Panc1 (cell line): Measurements from ENCODE around the gene NBEAL2. TPM values are rescaled to one million over a fixed set of nuclear protein-coding genes. Genes with fewer than 3 reads are reported as not detected.

Experiments used
- ATAC-seq: fragments of 200-7000 bp; cut with Tn5 transposase; 2 replicates; pipeline ENCODE4 v1.9.1; 2020; ENCODE audit warnings: mild to moderate bottlenecking, moderate library complexity
- BruUV-seq: library from RNA; stranded (reverse); fragments of 400-500 nt; replicated peaks from 2 replicates; lab custom pipeline; 2021; lab: Mats Ljungman, UMichigan
- CTCF ChIA-PET: fragments of 300-600 bp; sonication (Branson Sonifier 250); formaldehyde crosslinking; loops from one replicate; lab custom pipeline; 2022; ENCODE audit warnings: antibody characterized with exemption; lab: Charles Lee
- POLR2A ChIA-PET: fragments of 300-600 bp; sonication (Branson Sonifier 250); formaldehyde crosslinking; loops from one replicate; lab custom pipeline; 2022; ENCODE audit warnings: antibody characterized with exemption; lab: Charles Lee
- DNase-seq: peaks from one replicate; pipeline ENCODE4 v3.0.0-alpha.2; 2010; ENCODE audit warnings: low read depth, low spot score
- H3K27ac ChIP-seq: 2 replicates; pipeline ENCODE4 v1.5.1; 2011; ENCODE audit warnings: mild to moderate bottlenecking, low read length, inconsistent platforms
- H3K27me3 ChIP-seq: fragments of 200-500 bp; sonication (Bioruptor generic); 2 replicates; pipeline ENCODE4 v1.6.0; 2014; ENCODE audit warnings: low read length, inconsistent platforms; ENCODE audit not compliant: control insufficient read depth, insufficient read depth
- H3K36me3 ChIP-seq: fragments of 200-500 bp; sonication (Bioruptor generic); 2 replicates; pipeline ENCODE4 v1.5.1; 2014; ENCODE audit warnings: inconsistent platforms, mild to moderate bottlenecking, low read length, moderate library complexity; ENCODE audit not compliant: control insufficient read depth, insufficient read depth
- H3K4me1 ChIP-seq: 2 replicates; pipeline ENCODE4 v1.5.1; 2011; ENCODE audit warnings: inconsistent platforms, mild to moderate bottlenecking, low read length, moderate library complexity; ENCODE audit not compliant: control insufficient read depth, insufficient read depth
- H3K4me3 ChIP-seq, 2 experiments: 2 replicates each; pipeline ENCODE4 v1.5.1; 2011 to 2012; ENCODE audit warnings: low read depth in 2 of 2, low read length in 2 of 2, mild to moderate bottlenecking in 2 of 2, inconsistent platforms in 1 of 2, moderate library complexity in 1 of 2
- H3K9me3 ChIP-seq: fragments of 200-500 bp; sonication (Bioruptor generic); 2 replicates; pipeline ENCODE4 v1.5.1; 2014; ENCODE audit warnings: low read depth, mild to moderate bottlenecking, inconsistent platforms, low read length, moderate library complexity; ENCODE audit not compliant: control insufficient read depth, insufficient read depth
- CTCF ChIP-seq: fragments of 450-650 bp; IDR thresholded peaks from 2 replicates; pipeline ENCODE4 v1.5.1; 2017; ENCODE audit warnings: mild to moderate bottlenecking
- POLR2AphosphoS5 ChIP-seq: IDR thresholded peaks from 2 replicates; pipeline ENCODE4 v1.6.1; 2012; ENCODE audit warnings: mild to moderate bottlenecking, low read depth, low read length, moderate library complexity
- REST ChIP-seq, 2 experiments: IDR thresholded peaks; 2 replicates each; pipeline ENCODE4 v1.6.1; 2011 to 2012; ENCODE audit warnings: low read depth in 2 of 2, control low read depth in 1 of 2, low read length in 1 of 2, mild to moderate bottlenecking in 1 of 2, moderate library complexity in 1 of 2; ENCODE audit not compliant: insufficient read depth in 1 of 2
- SIN3A ChIP-seq: IDR thresholded peaks from 2 replicates; pipeline ENCODE4 v1.6.1; 2012; ENCODE audit warnings: low read depth, mild to moderate bottlenecking, low read length, moderate library complexity, borderline replicate concordance; ENCODE audit not compliant: insufficient read depth
- TCF7L2 ChIP-seq: IDR thresholded peaks from 2 replicates; pipeline ENCODE4 v1.6.1; 2011; ENCODE audit warnings: mild to moderate bottlenecking, low read depth, low read length, inconsistent platforms
- in situ Hi-C: cut with HindIII; loops from 2 replicates; pipeline ENCODE4 v1.10.0; 2016; ENCODE audit warnings: low sequenced_read_pairs, low pct_unique_long_range_greater_than_20kb
- intact Hi-C: fragments of 100-400 bp; cut with micrococcal nuclease; formaldehyde crosslinking; loops from one replicate; pipeline ENCODE4 v1.10.0; 2022; ENCODE audit not compliant: unreplicated experiment
- total RNA-seq: library from RNA; stranded (reverse); gene quantifications from one replicate; pipeline ENCODE4 v1.2.1, GENCODE V29; 2021; ENCODE audit not compliant: unreplicated experiment

The NBEAL2 gene
- total RNA-seq, 1 experiment from 2014 or later: 38.8 TPM

GRCh38 chr3:47011371-47011770, 31.9 kb downstream of the NBEAL2 start:
- CTCF ChIA-PET: no interaction called here
- H3K27ac ChIP-seq: no peak overlapping the region
- TF ChIP-seq POLR2AphosphoS5: no peak
- POLR2A ChIA-PET: no interaction called here
- in situ Hi-C loops: no loop called here
- H3K36me3 ChIP-seq: no peaks in the 10 kb centered on the region; the same call in 1 of the 2 replicates
- no TSS peak for BruUV-seq
- no peaks in the 10 kb centered on the region for H3K27me3 ChIP-seq
- no peaks in the 10 kb centered on the region for H3K9me3 ChIP-seq
- no peak for ATAC-seq
- H3K4me3 ChIP-seq: no peak overlapping the region
- intact Hi-C loops: no loop called here
- DNase-seq: no peak
- H3K4me1 ChIP-seq: no peaks in the 10 kb centered on the region

- ChIA-PET POLR2A (no interaction called here), CTCF (no interaction called here)
- H3K4me1 ChIP-seq: no peaks in the 10 kb centered on the region
- intact Hi-C loops: no loop called here
- no peak overlapping the region for H3K4me3 ChIP-seq
- in situ Hi-C loops: no loop called here
- H3K9me3 ChIP-seq: no peaks in the 10 kb centered on the region
- no peak for TF ChIP-seq CTCF
- no peak for TF ChIP-seq POLR2AphosphoS5
- TF ChIP-seq TCF7L2: no peak
- TF ChIP-seq REST (IDR thresholded peaks at IDR 0.05; ENCODE audit: insufficient read depth in 1 of 2, low read depth in 2 of 2, low read length in 1 of 2): no peak
- TF ChIP-seq SIN3A: no peak
- DNase-seq (no peak), ATAC-seq (no peak)
- no peak overlapping the region for H3K27ac ChIP-seq
- no TSS peak for BruUV-seq
- H3K27me3 ChIP-seq: no peaks in the 10 kb centered on the region
- peaks cover 2% of the 10 kb centered on the region; the same call in 1 of the 2 replicates for H3K36me3 ChIP-seq
Measured at GRCh38 chr3:47012342-47013230, 33.1 kb downstream of the NBEAL2 start.

- CTCF ChIA-PET: no interaction called here
- TF ChIP-seq CTCF: no peak
- no peak; the same call in 1 of the 2 replicates for TF ChIP-seq POLR2AphosphoS5
- intact Hi-C loops: no loop called here
- DNase-seq (no peak), ATAC-seq (no peak)
- in situ Hi-C loops: no loop called here
- no peaks in the 10 kb centered on the region for H3K27me3 ChIP-seq
- POLR2A ChIA-PET: no interaction called here
- H3K27ac ChIP-seq: no peak overlapping the region
- H3K36me3 ChIP-seq: peaks cover 2% of the 10 kb centered on the region; the same call in 1 of the 2 replicates
- H3K9me3 ChIP-seq: no peaks in the 10 kb centered on the region
- H3K4me1 ChIP-seq: no peaks in the 10 kb centered on the region
- no peak overlapping the region for H3K4me3 ChIP-seq
- no TSS peak for BruUV-seq
Measured at GRCh38 chr3:47013231-47013630, 33.8 kb downstream of the NBEAL2 start.
